ENCODE results near the gene SCN1A. TPM values are rescaled to one million over a fixed set of nuclear protein-coding genes. Genes with fewer than 3 reads are reported as not detected.

SCN1A gene
- total and polyA plus RNA-seq, 7 donors, result under 0.01 to 0.36 (median 0.14) TPM; not detected in 2

GRCh38 chr2:166155589-166155988, 27.8 kb upstream of the SCN1A start:
- Histone ChIP-seq H3K27me3 (no peaks in the 10 kb centered on the region), H3K27ac (no peak overlapping the region), H3K4me1 (no peaks in the 10 kb centered on the region), H3K36me3 (no peaks in the 10 kb centered on the region), H3K4me3 (no peak overlapping the region), H3K9me3 (no peaks in the 10 kb centered on the region)
- TF ChIP-seq POLR2AphosphoS5 (IDR thresholded peaks at IDR 0.05), result no peak
- no peak for TF ChIP-seq EP300 (IDR thresholded peaks at IDR 0.05)
- no peak for TF ChIP-seq POLR2A (IDR thresholded peaks at IDR 0.05)
- TF ChIP-seq CTCF (IDR thresholded peaks at IDR 0.05), result no peak
- DNase-seq, result no peak
- intact Hi-C loops (cut with DNase I), result no loop called here
- 69 to 76% methylated on average over 2 of the region's 2 CpGs for WGBS, 2 donors

- no peak overlapping the region for H3K27ac ChIP-seq
- no peaks in the 10 kb centered on the region for H3K9me3 ChIP-seq
- DNase-seq, result no peak
- no peaks in the 10 kb centered on the region for H3K4me1 ChIP-seq
- 23 to 38% methylated on average over 3 of the region's 3 CpGs for WGBS, 2 donors
- no peak overlapping the region for H3K4me3 ChIP-seq
- intact Hi-C loops (cut with DNase I), result no loop called here
- no peaks in the 10 kb centered on the region for H3K27me3 ChIP-seq
- TF ChIP-seq EP300 (IDR thresholded peaks at IDR 0.05), result no peak
- H3K36me3 ChIP-seq, result no peaks in the 10 kb centered on the region
These were observed 27.0 kb upstream of the SCN1A start for GRCh38 chr2:166154685-166155338.

GRCh38 chr2:166152064-166152463, 24.2 kb upstream of the SCN1A start:
- DNase-seq, result no peak
- H3K27me3 ChIP-seq, result no peaks in the 10 kb centered on the region
- H3K4me1 ChIP-seq, result no peaks in the 10 kb centered on the region
- no peaks in the 10 kb centered on the region for H3K9me3 ChIP-seq
- H3K36me3 ChIP-seq, result no peaks in the 10 kb centered on the region
- no peak overlapping the region for H3K4me3 ChIP-seq
- TF ChIP-seq EP300 (IDR thresholded peaks at IDR 0.05) (no peak), POLR2A (IDR thresholded peaks at IDR 0.05) (no peak), POLR2AphosphoS5 (IDR thresholded peaks at IDR 0.05) (no peak), CTCF (IDR thresholded peaks at IDR 0.05) (no peak)
- no peak overlapping the region for H3K27ac ChIP-seq
- intact Hi-C loops (cut with DNase I), result no loop called here

GRCh38 chr2:166148500-166149400, 20.9 kb upstream of the SCN1A start:
- intact Hi-C loops (cut with DNase I), result no loop called here
- Histone ChIP-seq H3K4me1 (no peaks in the 10 kb centered on the region), H3K36me3 (no peaks in the 10 kb centered on the region), H3K4me3 (no peak overlapping the region), H3K27ac (no peak overlapping the region), H3K9me3 (no peaks in the 10 kb centered on the region), H3K27me3 (no peaks in the 10 kb centered on the region)
- no peak for DNase-seq
- WGBS, 2 donors, result 70 to 75% methylated on average over 7 of the region's 7 CpGs
- TF ChIP-seq EP300 (IDR thresholded peaks at IDR 0.05) (no peak), CTCF (IDR thresholded peaks at IDR 0.05) (no peak), POLR2AphosphoS5 (IDR thresholded peaks at IDR 0.05) (no peak), POLR2A (IDR thresholded peaks at IDR 0.05) (no peak)

- TF ChIP-seq CTCF (IDR thresholded peaks at IDR 0.05), result no peak
- TF ChIP-seq POLR2AphosphoS5 (IDR thresholded peaks at IDR 0.05), result no peak
- TF ChIP-seq POLR2A (IDR thresholded peaks at IDR 0.05), result no peak
- no peak for TF ChIP-seq EP300 (IDR thresholded peaks at IDR 0.05)
- intact Hi-C loops (cut with DNase I), result no loop called here
- H3K9me3 ChIP-seq, result no peaks in the 10 kb centered on the region
- no peaks in the 10 kb centered on the region for H3K4me1 ChIP-seq
- no peaks in the 10 kb centered on the region for H3K27me3 ChIP-seq
- H3K36me3 ChIP-seq, result no peaks in the 10 kb centered on the region
- H3K27ac ChIP-seq, result no peak overlapping the region
- H3K4me3 ChIP-seq, result no peak overlapping the region
- no peak for DNase-seq
- WGBS, 2 donors, result 62 to 79% methylated on average over 2 of the region's 2 CpGs
These were observed 20.1 kb upstream of the SCN1A start for GRCh38 chr2:166147883-166148282.

Measured in sigmoid colon (tissue), 7 donors.